ENCODE measurements around the gene THSD8. TPM values are rescaled to one million over a fixed set of nuclear protein-coding genes. Genes with fewer than 3 reads are reported as not detected.

The THSD8 gene
- total and polyA plus RNA-seq, 2 experiments from 2014 or later, result 10.8 TPM; not detected in 1

GRCh38 chr19:12799742-12800465 lies 2.0 kb upstream of the THSD8 start:
- H3K4me1 ChIP-seq (ENCODE audit: insufficient read depth), result peaks cover 5% of the 10 kb centered on the region; the same call in 1 of the 2 replicates
- no peak overlapping the region for H3K9ac ChIP-seq
- no peak overlapping the region for H2AFZ ChIP-seq
- no peak for DNase-seq
- 90 to 91% methylated on average over 15 to 18 of the region's 18 CpGs for WGBS, 2 experiments (ENCODE audit: low coverage in 1 of 2, low lambda C conversion rate in 2 of 2, missing lambda C conversion rate in 2 of 2)
- no peaks in the 10 kb centered on the region for H3K36me3 ChIP-seq (ENCODE audit: low read depth)
- H3K79me2 ChIP-seq (ENCODE audit: insufficient read depth), result no peaks in the 10 kb centered on the region; the same call in 1 of the 2 replicates
- H3K4me3 ChIP-seq, result no peak overlapping the region; the same call in 1 of the 2 replicates
- in situ Hi-C loops (cut with MboI), result no loop called here
- no peaks in the 10 kb centered on the region for H3K27me3 ChIP-seq (replicated peaks; ENCODE audit: insufficient read depth)
- H3K9me2 ChIP-seq (ENCODE audit: insufficient read depth), result no peaks in the 10 kb centered on the region
- no peaks in the 10 kb centered on the region for H4K20me1 ChIP-seq (ENCODE audit: insufficient read depth)
- no peak overlapping the region for H3K4me2 ChIP-seq (ENCODE audit: unreplicated experiment)
- no peak for TF ChIP-seq EZH2 (IDR thresholded peaks at IDR 0.05; ENCODE audit: insufficient read depth, poor library complexity, severe bottlenecking)
- TF ChIP-seq EZH2phosphoT487 (IDR thresholded peaks at IDR 0.05; ENCODE audit: insufficient read depth, low read depth), result no peak
- H3K27ac ChIP-seq, result no peak overlapping the region
- no peaks in the 10 kb centered on the region for H3K9me3 ChIP-seq (ENCODE audit: low read depth)
- H3F3A ChIP-seq (ENCODE audit: insufficient read depth), result peaks cover 25% of the 10 kb centered on the region; the same call in 1 of the 2 replicates

DNA sequence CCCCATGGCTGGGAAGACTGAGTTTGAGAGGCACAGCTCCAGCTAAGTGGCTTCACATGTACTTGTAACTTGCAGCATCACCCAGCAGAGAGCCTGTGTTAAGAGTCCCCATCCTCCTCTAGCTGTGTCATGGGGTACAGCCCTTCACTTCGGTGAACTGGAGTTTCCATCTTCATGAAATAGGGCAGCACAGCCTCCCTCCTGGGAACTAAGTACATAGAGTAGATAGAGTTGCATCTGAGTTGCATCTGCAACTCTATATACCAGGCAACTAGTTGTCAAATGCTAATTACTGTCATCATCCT lies 1.5 kb upstream of the THSD8 start:
- in situ Hi-C loops (cut with MboI), result no loop called here
- no peak overlapping the region for H3K27ac ChIP-seq
- peak overlapping the region; percentile 95 for H3K4me2 ChIP-seq (ENCODE audit: unreplicated experiment)
- peaks cover 5% of the 10 kb centered on the region; the same call in 1 of the 2 replicates for H3K4me1 ChIP-seq (ENCODE audit: insufficient read depth)
- peak; percentile 30 for DNase-seq
- no peaks in the 10 kb centered on the region for H3K27me3 ChIP-seq (replicated peaks; ENCODE audit: insufficient read depth)
- no peaks in the 10 kb centered on the region for H3K9me2 ChIP-seq (ENCODE audit: insufficient read depth)
- H3K79me2 ChIP-seq (ENCODE audit: insufficient read depth), result no peaks in the 10 kb centered on the region; the same call in 1 of the 2 replicates
- no peaks in the 10 kb centered on the region for H4K20me1 ChIP-seq (ENCODE audit: insufficient read depth)
- peak overlapping the region; percentile 83 for H3K4me3 ChIP-seq
- peaks cover 21% of the 10 kb centered on the region; the same call in 1 of the 2 replicates for H3F3A ChIP-seq (ENCODE audit: insufficient read depth)
- no peaks in the 10 kb centered on the region for H3K9me3 ChIP-seq (ENCODE audit: low read depth)
- H3K36me3 ChIP-seq (ENCODE audit: low read depth), result no peaks in the 10 kb centered on the region
- H3K9ac ChIP-seq, result peak overlapping the region; percentile 83
- H2AFZ ChIP-seq, result 0 out of 2 replicates have a peak overlapping the region, but pooled peaks have one; percentile 92
- TF ChIP-seq EZH2 (IDR thresholded peaks at IDR 0.05; ENCODE audit: insufficient read depth, poor library complexity, severe bottlenecking) (no peak), EZH2phosphoT487 (IDR thresholded peaks at IDR 0.05; ENCODE audit: insufficient read depth, low read depth) (no peak)
- 93 to 100% methylated on average over 1 of the region's 1 CpG for WGBS, 2 experiments (ENCODE audit: low coverage in 1 of 2, low lambda C conversion rate in 2 of 2, missing lambda C conversion rate in 2 of 2)

DNA sequence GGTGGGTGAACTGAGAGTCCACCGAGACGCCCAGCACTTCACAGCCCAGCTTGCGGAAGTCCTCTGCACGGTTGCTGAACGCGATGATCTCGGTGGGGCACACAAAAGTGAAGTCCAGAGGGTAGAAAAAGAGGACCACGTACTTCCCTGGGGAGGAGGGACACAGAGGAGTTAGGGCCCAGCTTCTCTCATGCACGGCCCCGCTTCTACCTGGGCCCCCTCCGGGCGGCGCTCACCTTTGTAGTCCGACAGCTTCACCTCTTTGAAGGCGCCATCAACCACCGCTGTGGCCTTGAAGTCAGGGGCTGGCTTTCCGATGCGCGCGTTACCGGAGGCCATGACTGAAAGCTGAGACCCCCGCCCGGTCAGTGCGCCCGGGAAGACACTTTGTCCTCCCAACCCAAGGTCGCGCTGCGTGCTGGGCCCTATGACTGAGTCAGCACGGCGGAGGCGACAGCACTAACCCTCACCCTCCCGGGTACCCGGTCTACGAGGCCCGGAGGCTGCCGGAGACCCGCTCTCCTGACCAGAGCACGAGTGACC lies 875 bp upstream of the THSD8 start:
- H3K79me2 ChIP-seq (ENCODE audit: insufficient read depth), result no peaks in the 10 kb centered on the region; the same call in 1 of the 2 replicates
- H3K4me1 ChIP-seq (ENCODE audit: insufficient read depth), result peaks cover 4% of the 10 kb centered on the region; the same call in 1 of the 2 replicates
- H2AFZ ChIP-seq, result peak overlapping the region; percentile 92
- TF ChIP-seq EZH2phosphoT487 (IDR thresholded peaks at IDR 0.05; ENCODE audit: insufficient read depth, low read depth) (no peak), EZH2 (IDR thresholded peaks at IDR 0.05; ENCODE audit: insufficient read depth, poor library complexity, severe bottlenecking) (no peak)
- peaks cover 17% of the 10 kb centered on the region; the same call in 1 of the 2 replicates for H3F3A ChIP-seq (ENCODE audit: insufficient read depth)
- peak overlapping the region; percentile 95 for H3K4me2 ChIP-seq (ENCODE audit: unreplicated experiment)
- in situ Hi-C loops (cut with MboI), result no loop called here
- no peaks in the 10 kb centered on the region for H3K9me3 ChIP-seq (ENCODE audit: low read depth)
- H3K9ac ChIP-seq, result peak overlapping the region; percentile 83
- H3K4me3 ChIP-seq, result peak overlapping the region; percentile 83
- no peaks in the 10 kb centered on the region for H4K20me1 ChIP-seq (ENCODE audit: insufficient read depth)
- peak; percentile 47 for DNase-seq
- H3K27me3 ChIP-seq (replicated peaks; ENCODE audit: insufficient read depth), result no peaks in the 10 kb centered on the region
- no peaks in the 10 kb centered on the region for H3K9me2 ChIP-seq (ENCODE audit: insufficient read depth)
- H3K27ac ChIP-seq, result no peak overlapping the region
- no peaks in the 10 kb centered on the region for H3K36me3 ChIP-seq (ENCODE audit: low read depth)
- 11 to 14% methylated on average over 38 of the region's 38 CpGs for WGBS, 2 experiments (ENCODE audit: low coverage in 1 of 2, low lambda C conversion rate in 2 of 2, missing lambda C conversion rate in 2 of 2)

DNA sequence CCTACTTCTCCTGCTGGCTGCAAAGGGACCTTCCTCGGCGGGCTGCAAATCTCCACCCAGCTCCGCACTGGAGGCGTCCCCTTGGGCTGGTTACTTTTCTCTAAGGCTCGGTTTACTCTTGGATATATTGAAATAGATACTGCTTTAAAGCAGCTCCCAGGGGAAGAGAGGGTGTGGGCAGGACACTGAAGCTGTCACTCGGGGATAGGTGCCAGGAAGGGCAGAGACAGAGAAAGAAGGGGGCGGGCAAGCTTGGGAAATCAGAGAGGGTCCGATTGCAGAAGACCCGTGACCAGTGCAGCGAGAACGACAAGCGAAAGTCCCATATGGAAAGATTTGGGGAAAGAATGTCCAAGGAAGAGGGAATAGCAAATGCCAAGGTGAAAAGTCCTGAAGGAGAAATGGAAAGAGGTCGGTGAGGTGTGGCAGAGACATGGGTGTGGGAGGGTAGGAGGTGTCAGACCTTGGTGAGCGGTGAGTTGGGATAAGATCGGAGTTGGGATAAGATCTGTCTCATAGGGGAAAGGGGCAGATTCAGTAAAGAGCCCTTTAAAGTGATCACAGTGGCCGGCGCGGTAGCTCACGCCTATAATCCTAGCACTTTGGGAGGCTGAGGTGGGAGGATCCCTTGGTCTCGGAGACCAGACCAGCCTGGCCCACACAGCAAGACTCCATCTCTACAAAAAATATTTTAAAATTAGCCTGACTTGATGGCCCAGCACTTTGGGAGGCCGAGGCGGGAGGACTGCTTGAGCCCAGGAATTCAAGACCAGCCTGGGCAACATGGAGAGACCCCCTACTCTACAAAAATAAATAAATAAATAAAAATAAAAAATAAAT lies 618 bp downstream of the THSD8 start:
- Histone ChIP-seq H3K9me3 (ENCODE audit: low read depth) (no peaks in the 10 kb centered on the region), H3K4me1 (ENCODE audit: insufficient read depth) (no peaks in the 10 kb centered on the region), H3K4me2 (ENCODE audit: unreplicated experiment) (peak overlapping the region; percentile 95), H3K27me3 (replicated peaks; ENCODE audit: insufficient read depth) (no peaks in the 10 kb centered on the region), H3K27ac (no peak overlapping the region), H3K36me3 (ENCODE audit: low read depth) (no peaks in the 10 kb centered on the region), H4K20me1 (ENCODE audit: insufficient read depth) (no peaks in the 10 kb centered on the region), H3K9me2 (ENCODE audit: insufficient read depth) (no peaks in the 10 kb centered on the region), H2AFZ (peak overlapping the region; percentile 92), H3K79me2 (ENCODE audit: insufficient read depth) (peaks cover 6% of the 10 kb centered on the region; the same call in 1 of the 2 replicates), H3K4me3 (peak overlapping the region; percentile 83), H3F3A (ENCODE audit: insufficient read depth) (0 out of 2 replicates have a peak, but pooled peaks cover 6% of the 10 kb centered on the region), H3K9ac (peak overlapping the region; percentile 83)
- in situ Hi-C loops (cut with MboI), result no loop called here
- DNase-seq, result peak; percentile 48
- TF ChIP-seq EZH2phosphoT487 (IDR thresholded peaks at IDR 0.05; ENCODE audit: insufficient read depth, low read depth) (no peak), EZH2 (IDR thresholded peaks at IDR 0.05; ENCODE audit: insufficient read depth, poor library complexity, severe bottlenecking) (no peak)
- WGBS, 2 experiments (ENCODE audit: low coverage in 1 of 2, low lambda C conversion rate in 2 of 2, missing lambda C conversion rate in 2 of 2), result 33 to 34% methylated on average over 22 of the region's 22 CpGs

All from GM23248 (cell line).